ENCODE data around the gene NKPD1. TPM values are rescaled to one million over a fixed set of nuclear protein-coding genes. Genes with fewer than 3 reads are reported as not detected.
"Not testable (repeated sequence)": the region's sequence is repeated elsewhere in the genome, so short reads cannot be mapped to it uniquely, and the experiment has no call there.

NKPD1 gene
- total RNA-seq, 6 experiments from 2014 or later, result 0.07 to 0.17 (median 0.07) TPM; not detected in 1

DNA sequence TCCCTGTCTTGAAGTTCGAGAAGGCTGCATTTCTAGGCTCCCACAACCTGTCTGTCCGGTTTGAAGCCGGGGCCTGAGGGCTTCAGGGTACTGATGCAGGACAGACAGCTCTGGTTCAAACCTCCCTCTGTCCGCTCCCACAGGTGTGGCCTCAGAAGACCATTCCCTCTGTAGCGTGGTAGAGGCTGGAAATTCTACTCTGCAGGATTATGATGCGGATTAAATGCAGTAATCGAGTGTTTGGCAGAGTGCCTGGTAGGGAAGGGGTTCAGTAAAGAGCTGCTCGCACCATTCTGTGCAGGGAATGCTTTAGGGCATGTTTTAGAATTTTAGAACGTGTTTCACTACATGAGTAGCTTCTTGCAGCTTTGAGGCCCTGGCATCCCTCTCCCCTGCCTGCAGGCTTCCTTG, 37.3 kb downstream of the NKPD1 start:
- peaks cover 2% of the 10 kb centered on the region for H3K27me3 Mint-ChIP-seq (ENCODE audit: insufficient read depth)

DNA sequence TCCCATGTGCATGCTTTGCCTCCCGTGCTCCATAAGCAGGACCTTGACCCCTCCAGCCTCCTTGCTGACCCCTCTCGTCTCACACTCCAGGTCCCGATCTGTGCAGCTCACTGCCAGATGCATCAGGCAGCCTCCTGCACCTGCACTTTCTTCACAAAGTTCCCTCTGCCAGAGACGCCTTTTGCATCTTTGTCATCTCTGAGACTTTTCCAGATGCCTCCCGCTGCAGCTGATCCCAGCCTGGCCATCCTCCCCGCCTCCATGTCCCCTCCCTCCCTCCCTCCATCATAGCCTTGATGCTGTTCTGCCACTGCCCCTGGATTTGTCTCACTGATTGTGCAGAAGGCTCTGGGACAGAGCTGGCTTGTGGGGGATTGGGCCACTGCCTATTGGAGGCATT, 38.0 kb downstream of the NKPD1 start:
- DNase-seq, result no peak
- Mint-ChIP-seq H3K27ac (no peak overlapping the region), H3K4me1 (ENCODE audit: low read depth) (peaks cover 10% of the 10 kb centered on the region; the same call in 1 of the 2 replicates), H3K9me3 (no peaks in the 10 kb centered on the region), H3K4me3 (no peak overlapping the region), H3K36me3 (ENCODE audit: low read depth) (no peaks in the 10 kb centered on the region), H3K27me3 (ENCODE audit: insufficient read depth) (peaks cover 2% of the 10 kb centered on the region)
- TF ChIP-seq, protein P1, sequence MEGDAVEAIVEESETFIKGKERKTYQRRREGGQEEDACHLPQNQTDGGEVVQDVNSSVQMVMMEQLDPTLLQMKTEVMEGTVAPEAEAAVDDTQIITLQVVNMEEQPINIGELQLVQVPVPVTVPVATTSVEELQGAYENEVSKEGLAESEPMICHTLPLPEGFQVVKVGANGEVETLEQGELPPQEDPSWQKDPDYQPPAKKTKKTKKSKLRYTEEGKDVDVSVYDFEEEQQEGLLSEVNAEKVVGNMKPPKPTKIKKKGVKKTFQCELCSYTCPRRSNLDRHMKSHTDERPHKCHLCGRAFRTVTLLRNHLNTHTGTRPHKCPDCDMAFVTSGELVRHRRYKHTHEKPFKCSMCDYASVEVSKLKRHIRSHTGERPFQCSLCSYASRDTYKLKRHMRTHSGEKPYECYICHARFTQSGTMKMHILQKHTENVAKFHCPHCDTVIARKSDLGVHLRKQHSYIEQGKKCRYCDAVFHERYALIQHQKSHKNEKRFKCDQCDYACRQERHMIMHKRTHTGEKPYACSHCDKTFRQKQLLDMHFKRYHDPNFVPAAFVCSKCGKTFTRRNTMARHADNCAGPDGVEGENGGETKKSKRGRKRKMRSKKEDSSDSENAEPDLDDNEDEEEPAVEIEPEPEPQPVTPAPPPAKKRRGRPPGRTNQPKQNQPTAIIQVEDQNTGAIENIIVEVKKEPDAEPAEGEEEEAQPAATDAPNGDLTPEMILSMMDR (IDR thresholded peaks at IDR 0.05), result no peak

More for the DNA sequence above, 37.3 kb downstream of the NKPD1 start:
- TF ChIP-seq, protein P1 (IDR thresholded peaks at IDR 0.05), result no peak
- Mint-ChIP-seq H3K36me3 (ENCODE audit: low read depth) (no peaks in the 10 kb centered on the region), H3K4me1 (ENCODE audit: low read depth) (peaks cover 10% of the 10 kb centered on the region; the same call in 1 of the 2 replicates), H3K9me3 (no peaks in the 10 kb centered on the region), H3K27ac (no peak overlapping the region), H3K4me3 (no peak overlapping the region)
- DNase-seq, result no peak

DNA sequence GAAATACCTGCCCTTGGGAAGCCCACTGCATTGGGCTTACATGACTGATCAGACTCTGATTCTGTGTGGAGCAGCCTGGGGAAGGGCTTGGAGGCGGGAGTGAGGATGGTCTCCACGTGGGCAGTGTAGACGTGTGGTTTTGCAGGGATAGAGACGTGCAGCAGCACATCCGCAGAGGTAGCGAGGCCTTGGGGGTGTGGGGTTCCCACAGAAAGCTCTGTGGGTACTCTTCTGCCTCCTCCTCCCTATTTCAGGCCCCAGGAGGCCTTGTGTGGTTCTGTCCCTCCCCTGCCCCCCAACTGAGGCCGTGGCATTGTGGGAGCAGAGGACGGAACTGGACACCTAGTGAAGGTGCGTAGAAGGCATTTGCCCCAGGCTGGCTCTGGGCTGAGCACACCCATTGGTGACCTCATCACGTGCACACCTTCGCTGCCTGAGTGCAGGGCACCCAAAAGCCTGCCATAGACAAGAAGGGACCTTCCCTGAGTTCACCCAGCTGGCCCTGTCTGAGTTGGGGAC, 38.9 kb downstream of the NKPD1 start:
- no peak for DNase-seq
- Mint-ChIP-seq H3K27me3 (ENCODE audit: insufficient read depth) (peaks cover 2% of the 10 kb centered on the region), H3K4me3 (no peak overlapping the region), H3K27ac (no peak overlapping the region), H3K4me1 (ENCODE audit: low read depth) (peaks cover 10% of the 10 kb centered on the region; the same call in 1 of the 2 replicates), H3K9me3 (no peaks in the 10 kb centered on the region), H3K36me3 (ENCODE audit: low read depth) (no peaks in the 10 kb centered on the region)
- TF ChIP-seq, protein P1 (IDR thresholded peaks at IDR 0.05), result no peak

- DNase-seq, result no peak
- Mint-ChIP-seq H3K4me1 (ENCODE audit: low read depth) (peaks cover 5% of the 10 kb centered on the region; the same call in 1 of the 2 replicates), H3K9me3 (no peaks in the 10 kb centered on the region), H3K4me3 (no peak overlapping the region), H3K27ac (no peak overlapping the region), H3K36me3 (ENCODE audit: low read depth) (peaks cover 4% of the 10 kb centered on the region; the same call in 1 of the 2 replicates), H3K27me3 (ENCODE audit: insufficient read depth) (peaks cover 2% of the 10 kb centered on the region)
- TF ChIP-seq, protein P1 (IDR thresholded peaks at IDR 0.05), result no peak
Measured at GRCh38 chr19:45119582-45119981, 41.2 kb downstream of the NKPD1 start.

GRCh38 chr19:45118591-45119355, 42.0 kb downstream of the NKPD1 start:
- not testable (repeated sequence) for H3K4me1 Mint-ChIP-seq (ENCODE audit: low read depth); H3K4me3 Mint-ChIP-seq; H3K36me3 Mint-ChIP-seq (ENCODE audit: low read depth); H3K27ac Mint-ChIP-seq; H3K27me3 Mint-ChIP-seq (ENCODE audit: insufficient read depth); H3K9me3 Mint-ChIP-seq; DNase-seq

- Mint-ChIP-seq H3K36me3 (ENCODE audit: low read depth) (peaks cover 4% of the 10 kb centered on the region; the same call in 1 of the 2 replicates), H3K27me3 (ENCODE audit: insufficient read depth) (peaks cover 2% of the 10 kb centered on the region), H3K4me3 (no peak overlapping the region), H3K4me1 (ENCODE audit: low read depth) (no peaks in the 10 kb centered on the region), H3K9me3 (no peaks in the 10 kb centered on the region), H3K27ac (no peak overlapping the region)
- no peak for DNase-seq
- TF ChIP-seq, protein P1 (IDR thresholded peaks at IDR 0.05), result no peak
Measured at GRCh38 chr19:45118106-45118505, 42.7 kb downstream of the NKPD1 start.
